CD14-positive monocyte (primary cell): ENCODE data around the gene S1PR2. TPM values are rescaled to one million over a fixed set of nuclear protein-coding genes. Genes with fewer than 3 reads are reported as not detected.

Experiments
- DNase-seq, 3 donors: peaks; one replicate each; pipeline ENCODE4 v3.0.0-alpha.2; 2011 to 2022
- H2AFZ ChIP-seq: 2 replicates; pipeline ENCODE4 v1.6.0; 2012; ENCODE audit warnings: mild to moderate bottlenecking, low read depth, low read length, inconsistent platforms; ENCODE audit not compliant: insufficient read depth, poor library complexity, severe bottlenecking
- H3K27ac ChIP-seq, 2 donors: 1 replicate in 1 of 2; 2 replicates in 1 of 2; pipeline ENCODE4 v1.5.1; 2012 to 2013; ENCODE audit warnings: low read length in 2 of 2, control low read depth in 1 of 2, inconsistent platforms in 1 of 2, low read depth in 1 of 2, mild to moderate bottlenecking in 1 of 2
- H3K27me3 ChIP-seq, 2 donors: one replicate each; pipeline versions ENCODE4 v1.6.0 to v1.6.1; 2011 to 2013; ENCODE audit warnings: low read length in 2 of 2; ENCODE audit not compliant: control insufficient read depth in 2 of 2, insufficient read depth in 2 of 2
- H3K36me3 ChIP-seq, 2 donors: replicated peaks in 1 of 2; 1 replicate in 1 of 2; 2 replicates in 1 of 2; pipeline versions ENCODE4 v1.5.1 to v1.6.1; 2012 to 2013; ENCODE audit warnings: low read length in 2 of 2, control low read depth in 1 of 2, inconsistent platforms in 1 of 2, mild to moderate bottlenecking in 1 of 2; ENCODE audit not compliant: insufficient read depth in 2 of 2, control insufficient read depth in 1 of 2
- H3K4me1 ChIP-seq, 2 donors: 1 replicate in 1 of 2; 2 replicates in 1 of 2; pipeline versions ENCODE4 v1.5.1 to v1.6.1; 2012 to 2013; ENCODE audit warnings: low read length in 2 of 2, control low read depth in 1 of 2, inconsistent platforms in 1 of 2, mild to moderate bottlenecking in 1 of 2, moderate library complexity in 1 of 2; ENCODE audit not compliant: insufficient read depth in 2 of 2, control insufficient read depth in 1 of 2
- H3K4me2 ChIP-seq: replicated peaks from 2 replicates; pipeline ENCODE3; 2012; ENCODE audit warnings: low read length, moderate library complexity, mild to moderate bottlenecking; ENCODE audit not compliant: poor library complexity, severe bottlenecking; ENCODE audit errors: extremely low read depth
- H3K4me3 ChIP-seq, 3 experiments: fragments of 200-600 bp in 1 of 3; sonication (generic) in 1 of 3; replicated peaks in 1 of 3; 1 replicate in 2 of 3; 2 replicates in 1 of 3; pipeline ENCODE4 v1.5.1; 2011 to 2013; ENCODE audit warnings: low read length in 3 of 3, mild to moderate bottlenecking in 3 of 3, control low read depth in 2 of 3, low read depth in 2 of 3, inconsistent platforms in 1 of 3, moderate library complexity in 1 of 3
- H3K79me2 ChIP-seq: 2 replicates; pipeline ENCODE4 v1.6.0; 2012; ENCODE audit warnings: mild to moderate bottlenecking, control low read depth, inconsistent platforms, low read length, moderate library complexity; ENCODE audit not compliant: insufficient read depth
- H3K9ac ChIP-seq: 2 replicates; pipeline ENCODE4 v1.6.0; 2017; ENCODE audit warnings: low read length, mild to moderate bottlenecking; ENCODE audit not compliant: insufficient read depth, poor library complexity, severe bottlenecking
- H3K9me3 ChIP-seq, 2 donors: replicated peaks in 1 of 2; 1 replicate in 1 of 2; 2 replicates in 1 of 2; pipeline versions ENCODE4 v1.5.1 to v1.6.1; 2012 to 2013; ENCODE audit warnings: low read length in 2 of 2, control low read depth in 1 of 2; ENCODE audit not compliant: control insufficient read depth in 1 of 2, insufficient read depth in 1 of 2
- H4K20me1 ChIP-seq: 2 replicates; pipeline ENCODE4 v1.6.0; 2012; ENCODE audit warnings: mild to moderate bottlenecking, low read length, control low read depth, moderate library complexity; ENCODE audit not compliant: insufficient read depth
- H3K27ac Mint-ChIP-seq, 7 donors: one replicate each; pipeline ENCODE4 v1.8.0; 2020; ENCODE audit warnings: mild to moderate bottlenecking in 7 of 7, mixed read lengths in 7 of 7, moderate library complexity in 6 of 7, inconsistent platforms in 2 of 7
- H3K27me3 Mint-ChIP-seq, 3 donors: one replicate each; pipeline ENCODE4 v1.8.0; 2021 to 2022; ENCODE audit warnings: low read depth in 3 of 3, mild to moderate bottlenecking in 3 of 3, mixed read lengths in 3 of 3, moderate library complexity in 3 of 3, inconsistent platforms in 1 of 3
- H3K36me3 Mint-ChIP-seq, 2 donors: one replicate each; pipeline ENCODE4 v1.8.0; 2020; ENCODE audit warnings: mixed read lengths in 2 of 2, inconsistent platforms in 1 of 2, mild to moderate bottlenecking in 1 of 2
- H3K4me1 Mint-ChIP-seq: one replicate; pipeline ENCODE4 v1.8.0; 2020; ENCODE audit warnings: mild to moderate bottlenecking, mixed read lengths
- H3K4me3 Mint-ChIP-seq, 2 donors: one replicate each; pipeline ENCODE4 v1.8.0; 2020; ENCODE audit warnings: mild to moderate bottlenecking in 2 of 2, mixed read lengths in 2 of 2, moderate library complexity in 1 of 2
- H3K9me3 Mint-ChIP-seq, 7 donors: one replicate each; pipeline ENCODE4 v1.8.0; 2020 to 2022; ENCODE audit warnings: mixed read lengths in 7 of 7, mild to moderate bottlenecking in 6 of 7, moderate library complexity in 6 of 7, inconsistent platforms in 2 of 7
- WGBS: methylation state at CpG from one replicate; pipeline ENCODE4 v1.1.5; 2013; ENCODE audit warnings: missing lambda C conversion rate; ENCODE audit not compliant: insufficient coverage; 5-methylcytosine and 5-hydroxymethylcytosine counted together
- intact Hi-C, 2 donors: fragments of 100-400 bp; cut with micrococcal nuclease; formaldehyde crosslinking; loops; one replicate each; pipeline versions ENCODE4 v1.15.0 to v1.15.1; 2023
- polyA plus RNA-seq, 3 donors: library from polyadenylated mRNA; depleted of rRNA in 1 of 3; unstranded in 2 of 3; stranded (reverse) in 1 of 3; fragments of 300-500 nt in 2 of 3; fragments of >200 nt in 1 of 3; fragmentation: Illumina TruSeq in 2 of 3; gene quantifications; 1 replicate in 2 of 3; 2 replicates in 1 of 3; pipeline ENCODE4 v1.2.3, GENCODE V29; 2012 to 2021
- TF ChIP-seq, protein P1 (sequence below): fragments of 200-600 bp; IDR thresholded peaks from one replicate; pipeline ENCODE4 v1.8.0; 2022; ENCODE audit warnings: antibody characterized with exemption, mild to moderate bottlenecking

Gene S1PR2
- polyA plus RNA-seq, 3 donors, result 0.40 to 2.0 (median 0.55) TPM

DNA sequence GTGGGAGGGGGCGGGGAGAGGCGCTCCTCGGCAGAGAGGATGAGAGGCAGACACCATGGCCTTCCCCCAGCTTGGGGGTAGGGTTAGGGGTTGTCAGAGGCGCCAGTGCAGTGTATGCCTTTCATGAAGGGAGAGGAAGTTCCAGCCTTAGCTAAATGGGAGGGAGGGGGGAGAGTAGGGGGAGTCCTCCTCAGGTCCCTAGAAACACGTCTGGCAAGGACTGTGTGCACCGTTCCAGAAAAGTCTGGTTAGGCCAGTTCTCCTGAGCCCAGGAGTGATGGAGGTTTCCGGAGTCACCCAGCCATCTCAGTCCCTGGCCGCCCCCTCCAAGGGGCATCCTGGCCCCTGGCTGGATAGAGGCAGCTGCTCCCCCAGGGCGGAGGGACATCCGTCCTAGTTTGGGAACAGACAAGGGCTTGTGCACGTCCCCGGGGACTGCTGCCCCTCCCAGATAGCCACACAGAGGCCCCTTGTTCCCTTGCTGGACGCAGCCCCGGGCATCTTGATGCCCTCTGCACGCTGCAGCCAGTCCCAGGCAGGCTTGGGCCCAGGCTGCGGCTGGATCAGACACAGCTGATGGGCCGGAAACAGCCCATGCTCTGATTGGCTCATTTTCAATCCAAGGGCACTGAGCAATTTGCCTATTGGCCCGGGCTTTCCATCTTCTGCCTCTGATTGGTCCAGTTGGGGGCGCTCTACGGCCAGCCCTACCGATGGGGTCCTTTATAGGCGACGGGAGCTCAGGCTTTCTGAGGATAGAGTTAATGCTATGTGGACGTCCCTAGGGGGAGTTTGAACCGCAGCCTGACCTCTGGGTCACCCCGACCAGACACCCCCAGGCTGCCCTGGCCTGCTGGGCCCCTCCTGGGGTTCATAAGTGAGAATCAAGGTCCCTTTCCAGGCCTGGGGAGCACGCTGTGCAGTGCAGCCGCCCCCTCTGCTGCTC, 3.8 kb downstream of the S1PR2 start:
- H3K9me3 Mint-ChIP-seq, result peaks cover 0 to 2% (median 0%) of the 10 kb centered on the region in 7 donors
- peaks cover 0 to 7% of the 10 kb centered on the region in 2 donors for H3K36me3 Mint-ChIP-seq
- Histone ChIP-seq H3K27ac (no peak overlapping the region), H3K4me3 (no peak overlapping the region), H3K27me3 (peaks cover 0 to 18% of the 10 kb centered on the region in 2 donors), H3K9ac (no peak overlapping the region), H3K36me3 (no peaks in the 10 kb centered on the region), H4K20me1 (no peaks in the 10 kb centered on the region), H3K4me2 (no peak overlapping the region), H3K79me2 (no peaks in the 10 kb centered on the region), H2AFZ (no peak overlapping the region), H3K4me1 (peaks cover 22 to 41% of the 10 kb centered on the region in 2 donors), H3K9me3 (peaks cover 0 to 6% of the 10 kb centered on the region in 2 donors)
- H3K27me3 Mint-ChIP-seq, result peaks cover 13 to 29% (median 23%) of the 10 kb centered on the region in 3 donors
- DNase-seq, result no peak
- TF ChIP-seq, protein P1, sequence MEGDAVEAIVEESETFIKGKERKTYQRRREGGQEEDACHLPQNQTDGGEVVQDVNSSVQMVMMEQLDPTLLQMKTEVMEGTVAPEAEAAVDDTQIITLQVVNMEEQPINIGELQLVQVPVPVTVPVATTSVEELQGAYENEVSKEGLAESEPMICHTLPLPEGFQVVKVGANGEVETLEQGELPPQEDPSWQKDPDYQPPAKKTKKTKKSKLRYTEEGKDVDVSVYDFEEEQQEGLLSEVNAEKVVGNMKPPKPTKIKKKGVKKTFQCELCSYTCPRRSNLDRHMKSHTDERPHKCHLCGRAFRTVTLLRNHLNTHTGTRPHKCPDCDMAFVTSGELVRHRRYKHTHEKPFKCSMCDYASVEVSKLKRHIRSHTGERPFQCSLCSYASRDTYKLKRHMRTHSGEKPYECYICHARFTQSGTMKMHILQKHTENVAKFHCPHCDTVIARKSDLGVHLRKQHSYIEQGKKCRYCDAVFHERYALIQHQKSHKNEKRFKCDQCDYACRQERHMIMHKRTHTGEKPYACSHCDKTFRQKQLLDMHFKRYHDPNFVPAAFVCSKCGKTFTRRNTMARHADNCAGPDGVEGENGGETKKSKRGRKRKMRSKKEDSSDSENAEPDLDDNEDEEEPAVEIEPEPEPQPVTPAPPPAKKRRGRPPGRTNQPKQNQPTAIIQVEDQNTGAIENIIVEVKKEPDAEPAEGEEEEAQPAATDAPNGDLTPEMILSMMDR, result no peak
- H3K27ac Mint-ChIP-seq, result no peak overlapping the region
- 92% methylated on average over 21 of the region's 28 CpGs for WGBS
- no peak overlapping the region for H3K4me3 Mint-ChIP-seq
- intact Hi-C loops, result no loop called here
- peaks cover 21% of the 10 kb centered on the region for H3K4me1 Mint-ChIP-seq

DNA sequence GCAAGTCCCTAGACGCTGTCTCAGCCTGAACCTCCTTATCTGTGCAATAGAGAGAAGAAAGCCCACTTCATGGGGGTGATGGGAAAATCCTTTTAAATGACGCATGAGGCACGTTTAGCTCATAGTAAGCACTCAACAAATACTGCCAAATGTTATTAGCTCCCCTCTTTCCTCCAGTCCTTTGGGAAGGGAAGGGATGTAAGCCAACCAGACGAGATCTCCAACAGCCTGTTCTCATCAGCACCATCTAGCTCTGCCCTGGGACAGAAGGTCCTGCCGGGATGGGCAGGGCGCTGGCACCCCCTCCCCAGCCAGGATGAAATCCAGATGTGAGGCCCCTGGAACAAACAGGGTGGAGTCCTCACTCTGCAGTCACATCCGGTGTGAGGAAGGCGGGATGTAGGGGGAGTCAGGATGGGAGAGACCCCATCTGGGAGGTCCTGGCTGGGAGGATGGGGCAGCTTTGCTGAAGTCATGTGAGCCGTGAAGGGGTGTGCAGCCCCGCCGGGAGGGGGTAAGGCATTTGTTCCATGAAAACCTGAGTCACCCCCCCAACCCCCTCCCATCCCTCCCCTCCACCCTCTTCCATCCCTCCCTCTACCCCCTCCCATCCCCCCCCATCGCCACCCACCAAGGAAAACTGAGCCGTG, 4.6 kb downstream of the S1PR2 start:
- no peak for DNase-seq
- H3K27me3 ChIP-seq, result peaks cover 0 to 14% of the 10 kb centered on the region in 2 donors
- intact Hi-C loops, result no loop called here
- no peak overlapping the region for H3K4me2 ChIP-seq
- no peak overlapping the region for H3K27ac ChIP-seq
- peaks cover 26 to 42% of the 10 kb centered on the region in 2 donors for H3K4me1 ChIP-seq
- no peak overlapping the region for H3K4me3 Mint-ChIP-seq
- H3K4me3 ChIP-seq, result no peak overlapping the region
- peaks cover 0 to 2% (median 0%) of the 10 kb centered on the region in 7 donors for H3K9me3 Mint-ChIP-seq
- H3K27me3 Mint-ChIP-seq, result peaks cover 13 to 24% (median 17%) of the 10 kb centered on the region in 3 donors
- H3K36me3 Mint-ChIP-seq, result peaks cover 0 to 7% of the 10 kb centered on the region in 2 donors
- no peaks in the 10 kb centered on the region for H3K36me3 ChIP-seq
- TF ChIP-seq, protein P1, result no peak
- H3K79me2 ChIP-seq, result no peaks in the 10 kb centered on the region
- no peak overlapping the region for H3K9ac ChIP-seq
- peaks cover 28% of the 10 kb centered on the region for H3K4me1 Mint-ChIP-seq
- no peak overlapping the region for H3K27ac Mint-ChIP-seq
- H3K9me3 ChIP-seq, result peaks cover 0 to 6% of the 10 kb centered on the region in 2 donors
- no peak overlapping the region for H2AFZ ChIP-seq
- WGBS, result 94% methylated on average over 2 of the region's 13 CpGs
- no peaks in the 10 kb centered on the region for H4K20me1 ChIP-seq
